H1 (cell line): ENCODE data around the gene KDM1A. TPM values are rescaled to one million over a fixed set of nuclear protein-coding genes. Genes with fewer than 3 reads are reported as not detected.

Experiments used
- CTCF ChIA-PET: fragments of 300-600 bp; sonication (Branson Sonifier 250); formaldehyde crosslinking; loops from one replicate; lab custom pipeline; 2021; ENCODE audit not compliant: partially characterized antibody; lab: Charles Lee
- POLR2A ChIA-PET: fragments of 300-600 bp; sonication (Branson Sonifier 250); formaldehyde crosslinking; loops from one replicate; lab custom pipeline; 2021; ENCODE audit warnings: inconsistent platforms; ENCODE audit not compliant: partially characterized antibody; lab: Charles Lee
- DNase-seq, 2 experiments: peaks; one replicate each; pipeline versions ENCODE4 v3.0.0 to v3.0.0-alpha.2; 2010 to 2022; ENCODE audit warnings: low spot score in 2 of 2, low read depth in 1 of 2, mixed read lengths in 1 of 2
- FAIRE-seq: peaks from 2 replicates; lab custom pipeline; 2011; peaks lifted over from hg19 to GRCh38; lab: Jason Lieb, UNC
- H2AFZ ChIP-seq: 2 replicates; pipeline ENCODE4 v1.8.1; 2012; ENCODE audit warnings: low read length, inconsistent platforms
- H2AK5ac ChIP-seq: 2 replicates; pipeline ENCODE4 v1.6.1; 2013; ENCODE audit warnings: low read depth, low read length
- H2BK120ac ChIP-seq: replicated peaks from 2 replicates; pipeline ENCODE3; 2013; ENCODE audit warnings: low read depth, low read length, inconsistent platforms
- H2BK12ac ChIP-seq: 2 replicates; pipeline ENCODE4 v1.6.1; 2013; ENCODE audit warnings: low read depth, low read length
- H2BK15ac ChIP-seq: 2 replicates; pipeline ENCODE4 v1.6.1; 2013; ENCODE audit warnings: low read length
- H2BK20ac ChIP-seq: 2 replicates; pipeline ENCODE4 v1.6.1; 2013; ENCODE audit warnings: low read length
- H2BK5ac ChIP-seq: 2 replicates; pipeline ENCODE4 v1.6.1; 2013; ENCODE audit warnings: low read depth, low read length
- H3K14ac ChIP-seq: 2 replicates; pipeline ENCODE4 v1.6.1; 2013; ENCODE audit warnings: inconsistent platforms; ENCODE audit not compliant: insufficient read length
- H3K18ac ChIP-seq: 2 replicates; pipeline ENCODE4 v1.6.1; 2013; ENCODE audit warnings: low read length; ENCODE audit errors: extremely low read depth
- H3K23ac ChIP-seq: 2 replicates; pipeline ENCODE4 v1.6.1; 2013; ENCODE audit warnings: inconsistent platforms; ENCODE audit not compliant: insufficient read length
- H3K23me2 ChIP-seq: 2 replicates; pipeline ENCODE4 v1.6.1; 2013; ENCODE audit warnings: low read depth, low read length
- H3K27ac ChIP-seq: 2 replicates; pipeline ENCODE4 v1.6.1; 2011; ENCODE audit warnings: low read depth, low read length, inconsistent platforms
- H3K27me3 ChIP-seq, 4 experiments: replicated peaks in 1 of 4; 1 replicate in 1 of 4; 2 replicates in 3 of 4; pipeline versions ENCODE4 v1.6.1 to v1.8.1; 2011 to 2013; ENCODE audit warnings: low read length in 3 of 4, mild to moderate bottlenecking in 3 of 4, inconsistent platforms in 2 of 4, mixed read lengths in 2 of 4, moderate library complexity in 1 of 4; ENCODE audit not compliant: control insufficient read depth in 3 of 4, insufficient read depth in 3 of 4; ENCODE audit errors: extremely low read depth in 1 of 4
- H3K36me3 ChIP-seq, 4 experiments: 2 replicates each; pipeline versions ENCODE4 v1.6.1 to v1.8.1; 2011 to 2013; ENCODE audit warnings: mild to moderate bottlenecking in 4 of 4, low read length in 3 of 4, moderate library complexity in 2 of 4, control low read depth in 1 of 4, inconsistent platforms in 1 of 4; ENCODE audit not compliant: insufficient read depth in 4 of 4, control insufficient read depth in 2 of 4
- H3K4ac ChIP-seq: replicated peaks from 2 replicates; pipeline ENCODE3; 2013; ENCODE audit warnings: low read length, low read depth, mixed read lengths, inconsistent platforms; ENCODE audit not compliant: insufficient read length
- H3K4me1 ChIP-seq, 4 experiments: replicated peaks in 1 of 4; 1 replicate in 1 of 4; 2 replicates in 3 of 4; pipeline versions ENCODE4 v1.6.1 to v1.8.1; 2011 to 2013; ENCODE audit warnings: low read length in 3 of 4, inconsistent platforms in 2 of 4, mixed read lengths in 1 of 4; ENCODE audit not compliant: insufficient read depth in 4 of 4, control insufficient read depth in 3 of 4
- H3K4me2 ChIP-seq, 2 experiments: 2 replicates each; pipeline versions ENCODE4 v1.6.1 to v1.8.1; 2011 to 2013; ENCODE audit warnings: low read depth in 2 of 2, low read length in 2 of 2, control low read depth in 1 of 2, inconsistent platforms in 1 of 2, mild to moderate bottlenecking in 1 of 2; ENCODE audit not compliant: insufficient read depth in 1 of 2
- H3K4me3 ChIP-seq, 4 experiments: fragments of 200-600, 300-600 bp in 1 of 4; sonication (generic), shearing (Covaris generic), sonication (Bioruptor Twin) in 1 of 4; 2 replicates each; pipeline versions ENCODE4 v1.5.1 to v1.8.1; 2011 to 2016; ENCODE audit warnings: low read length in 4 of 4, low read depth in 3 of 4, control low read depth in 2 of 4, inconsistent platforms in 2 of 4, mild to moderate bottlenecking in 2 of 4, mixed read lengths in 1 of 4, moderate library complexity in 1 of 4; ENCODE audit not compliant: insufficient read depth in 2 of 4; ENCODE audit errors: extremely low read depth in 1 of 4
- H3K56ac ChIP-seq: replicated peaks from 2 replicates; pipeline ENCODE3; 2013; ENCODE audit warnings: low read depth, mild to moderate bottlenecking, mixed read lengths, low read length, inconsistent platforms; ENCODE audit not compliant: insufficient read length
- H3K79me1 ChIP-seq: 2 replicates; pipeline ENCODE4 v1.6.1; 2013; ENCODE audit warnings: low read depth, low read length, control low read depth
- H3K79me2 ChIP-seq, 2 experiments: 2 replicates each; pipeline versions ENCODE4 v1.6.1 to v1.8.1; 2012 to 2013; ENCODE audit warnings: low read length in 2 of 2, mild to moderate bottlenecking in 2 of 2, inconsistent platforms in 1 of 2; ENCODE audit not compliant: insufficient read depth in 2 of 2, control insufficient read depth in 1 of 2
- H3K9ac ChIP-seq, 4 experiments: replicated peaks in 1 of 4; 1 replicate in 1 of 4; 2 replicates in 3 of 4; pipeline versions ENCODE4 v1.6.1 to v1.8.1; 2011 to 2013; ENCODE audit warnings: low read depth in 3 of 4, low read length in 3 of 4, control low read depth in 2 of 4, mild to moderate bottlenecking in 2 of 4, moderate library complexity in 2 of 4, inconsistent platforms in 1 of 4; ENCODE audit errors: extremely low read depth in 1 of 4
- H3K9me3 ChIP-seq, 2 experiments: 2 replicates each; pipeline versions ENCODE4 v1.6.1 to v1.8.1; 2012 to 2013; ENCODE audit warnings: mild to moderate bottlenecking in 2 of 2, moderate library complexity in 2 of 2, control low read depth in 1 of 2, inconsistent platforms in 1 of 2, low read depth in 1 of 2, low read length in 1 of 2, mixed read lengths in 1 of 2; ENCODE audit not compliant: insufficient read depth in 2 of 2
- H4K20me1 ChIP-seq, 2 experiments: replicated peaks in 1 of 2; 2 replicates each; pipeline versions ENCODE3 to v1.8.1; 2011 to 2013; ENCODE audit warnings: inconsistent platforms in 2 of 2, low read length in 2 of 2, mild to moderate bottlenecking in 1 of 2; ENCODE audit not compliant: insufficient read depth in 2 of 2, control insufficient read depth in 1 of 2
- H4K5ac ChIP-seq: 2 replicates; pipeline ENCODE4 v1.6.1; 2013; ENCODE audit warnings: low read length, low read depth, mixed read lengths, inconsistent platforms; ENCODE audit not compliant: insufficient read length
- H4K8ac ChIP-seq: 2 replicates; pipeline ENCODE4 v1.8.0; 2013; ENCODE audit warnings: mild to moderate bottlenecking, moderate library complexity, low read length, inconsistent platforms; ENCODE audit not compliant: insufficient read depth; ENCODE audit errors: extremely low read depth
- H4K91ac ChIP-seq: replicated peaks from 2 replicates; pipeline ENCODE3; 2013; ENCODE audit warnings: low read length, mixed read lengths, inconsistent platforms; ENCODE audit not compliant: insufficient read length
- BRCA1 ChIP-seq: IDR thresholded peaks from 2 replicates; pipeline ENCODE4 v1.6.1; 2012; ENCODE audit warnings: low read depth, low read length, improper control_type of control experiment
- HDAC6 ChIP-seq: IDR thresholded peaks from one replicate; pipeline ENCODE4 v1.7.1; 2012; ENCODE audit warnings: low read depth, mild to moderate bottlenecking, inconsistent platforms, low read length, moderate library complexity
- JUND ChIP-seq: IDR thresholded peaks from 2 replicates; pipeline ENCODE4 v1.6.1; 2011; ENCODE audit warnings: mild to moderate bottlenecking, improper control_type of control experiment, low read length
- SIRT6 ChIP-seq: IDR thresholded peaks from one replicate; pipeline ENCODE4 v1.7.1; 2012; ENCODE audit warnings: low read length, inconsistent platforms
- SIX5 ChIP-seq: IDR thresholded peaks from 2 replicates; pipeline ENCODE4 v1.6.1; 2011; ENCODE audit warnings: mild to moderate bottlenecking, low read depth, low read length
- ZNF274 ChIP-seq: IDR thresholded peaks from 2 replicates; pipeline ENCODE4 v1.7.0; 2012; ENCODE audit warnings: low read length, borderline replicate concordance; ENCODE audit errors: extremely low read depth
- WGBS, 2 experiments: shearing (Covaris generic) in 1 of 2; methylation state at CpG; one replicate each; pipeline versions ENCODE4 v1.1.6 to v1.1.7; 2013 to 2015; ENCODE audit warnings: low lambda C conversion rate in 2 of 2, mixed read lengths in 2 of 2, inconsistent platforms in 1 of 2, low coverage in 1 of 2, missing lambda C conversion rate in 1 of 2; ENCODE audit not compliant: insufficient replicate concordance in 2 of 2, insufficient coverage in 1 of 2, insufficient read length in 1 of 2; ENCODE audit errors: extremely low coverage in 1 of 2, missing lambda C conversion rate in 1 of 2; 5-methylcytosine and 5-hydroxymethylcytosine counted together
- polyA plus RNA-seq, 7 experiments: library from polyadenylated mRNA; depleted of rRNA in 3 of 7; stranded (reverse) in 5 of 7; unstranded in 2 of 7; fragments of >200 nt in 5 of 7; fragments of 200-250 nt in 2 of 7; gene quantifications; 1 replicate in 5 of 7; 2 replicates in 1 of 7; 4 replicates in 1 of 7; pipeline versions ENCODE4 v1.2.1 to v1.2.3, GENCODE V29; 2011 to 2013; ENCODE audit warnings: missing spikeins in 2 of 7, mixed read lengths in 2 of 7
- total RNA-seq: library from RNA; stranded (reverse); fragmentation: NEBNext Ultra II Directional; extraction: Animal tissue kit (Norgen Biotek cat#: 25700); gene quantifications from 2 replicates; pipeline ENCODE4 v1.2.1, GENCODE V29; 2021

KDM1A gene
- total and polyA plus RNA-seq, 2 of the 8 experiments (the other 6 are each of a cell fraction or from before 2014, with no cell fraction given) = 216 to 275 TPM

DNA sequence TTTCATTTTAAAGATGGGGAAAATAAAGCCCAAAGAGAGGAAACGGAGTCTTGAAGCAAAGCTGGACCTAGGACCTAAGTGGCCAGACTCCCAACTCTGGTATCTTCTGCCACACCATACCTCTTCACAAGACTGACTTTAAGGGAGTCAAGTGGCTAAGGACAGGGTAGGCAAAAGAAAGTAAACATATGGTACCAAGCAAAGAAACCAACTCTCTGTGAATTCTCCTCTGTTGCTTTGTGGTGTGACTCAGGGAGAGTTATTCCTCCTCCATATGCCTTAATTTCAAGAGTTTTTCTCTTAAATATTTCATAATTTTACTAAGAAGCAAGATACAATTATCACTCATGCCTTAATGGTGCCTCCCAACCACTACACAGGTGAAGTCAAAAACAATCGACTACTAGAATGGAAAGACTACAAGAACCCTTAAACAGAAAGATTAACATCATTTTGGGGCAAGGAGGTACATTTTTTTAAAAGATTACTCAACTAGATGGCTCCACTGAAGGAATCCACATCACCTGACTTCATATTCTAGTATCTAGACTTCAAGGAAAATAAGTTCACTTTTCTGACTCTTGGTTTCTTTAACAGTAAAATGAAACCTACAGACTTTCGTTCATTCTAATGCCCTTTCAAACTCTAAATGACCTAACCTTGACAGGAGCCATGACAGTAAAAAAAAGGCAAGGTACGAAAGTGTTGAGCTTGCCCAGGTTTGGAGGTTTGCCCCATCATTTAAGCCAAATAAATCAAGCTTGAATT, 105.2 kb downstream of the KDM1A start:
- no peak for FAIRE-seq
- H4K20me1 ChIP-seq = peaks cover 0 to 4% of the 10 kb centered on the region in 2 experiments

More for the DNA sequence above, 105.2 kb downstream of the KDM1A start:
- H3K79me1 ChIP-seq = peaks cover 8% of the 10 kb centered on the region
- H3K9ac ChIP-seq = no peak overlapping the region
- no peaks in the 10 kb centered on the region for H3K36me3 ChIP-seq
- TF ChIP-seq SIX5 (no peak), JUND (no peak), BRCA1 (no peak), SIRT6 (no peak), ZNF274 (no peak), HDAC6 (no peak)
- H4K91ac ChIP-seq = no peak overlapping the region
- no peak overlapping the region for H2AK5ac ChIP-seq
- H2BK15ac ChIP-seq = no peak overlapping the region
- no peak overlapping the region for H2AFZ ChIP-seq
- WGBS, 2 experiments = 92% methylated on average over 4 of the region's 4 CpGs; no CpG with 5 or more reads in 1 of the 2 experiments
- no peak overlapping the region for H4K8ac ChIP-seq
- no peak overlapping the region for H3K56ac ChIP-seq
- peaks cover 0 to 89% of the 10 kb centered on the region in 2 experiments; a peak in 3 of 4 replicates for H3K79me2 ChIP-seq
- no peak overlapping the region for H3K4ac ChIP-seq
- no peaks in the 10 kb centered on the region for H3K27me3 ChIP-seq
- DNase-seq = no peak
- H2BK20ac ChIP-seq = no peak overlapping the region
- no peak overlapping the region for H2BK5ac ChIP-seq
- CTCF ChIA-PET = interaction anchor here (0.6 to 1.6 kb wide), 7 partner anchors 8 to 1658 kb away, joined by 3 to 6 read pairs (median 4); no protein-coding TSS in a partner anchor
- POLR2A ChIA-PET = interaction anchor here (1.0 to 1.5 kb wide), 4 partner anchors 9 to 60 kb away, joined by 3 to 4 read pairs (median 3); no protein-coding TSS in a partner anchor
- H3K23me2 ChIP-seq = no peaks in the 10 kb centered on the region; the same call in 1 of the 2 replicates
- H3K27ac ChIP-seq = no peak overlapping the region
- no peak overlapping the region for H3K23ac ChIP-seq
- no peak overlapping the region for H4K5ac ChIP-seq
- H3K18ac ChIP-seq = no peak overlapping the region
- H3K14ac ChIP-seq = no peak overlapping the region
- no peak overlapping the region for H3K4me3 ChIP-seq
- H2BK12ac ChIP-seq = no peak overlapping the region
- no peak overlapping the region for H3K4me2 ChIP-seq
- H2BK120ac ChIP-seq = no peak overlapping the region
- no peaks in the 10 kb centered on the region for H3K9me3 ChIP-seq
- H3K4me1 ChIP-seq = peaks cover 0 to 6% (median 0%) of the 10 kb centered on the region in 4 experiments; a peak in 4 of 7 replicates
